ENCODE data around the gene RAB3IP. TPM values are rescaled to one million over a fixed set of nuclear protein-coding genes. Genes with fewer than 3 reads are reported as not detected.

Gene RAB3IP
- total and polyA plus RNA-seq, 7 donors = 3.6 to 40.0 (median 11.4) TPM

DNA sequence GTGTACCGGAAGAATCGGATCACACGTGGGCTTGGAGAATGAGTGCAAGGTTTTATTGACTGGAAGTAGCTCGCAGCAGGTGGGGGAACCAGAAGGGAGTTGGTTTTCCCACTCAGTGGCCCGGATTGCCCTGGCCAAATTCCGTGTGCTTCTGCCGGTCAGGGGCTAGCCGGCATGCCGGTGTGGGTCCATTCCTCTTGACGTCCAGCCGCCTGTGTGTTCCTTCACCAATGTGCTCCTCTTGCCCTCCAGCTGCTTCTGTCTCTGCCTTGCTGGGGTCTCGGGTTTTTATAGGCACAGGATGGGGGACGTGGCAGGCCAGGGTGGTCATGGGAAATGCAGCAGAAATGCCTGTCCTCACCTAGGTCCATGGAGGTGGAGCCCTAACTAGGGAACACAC lies 97.4 kb downstream of the RAB3IP start:
- no peaks in the 10 kb centered on the region for H3K4me1 ChIP-seq
- intact Hi-C loops (cut with DNase I) = no loop called here
- H3K9me3 ChIP-seq = no peaks in the 10 kb centered on the region
- DNase-seq = no peak
- H3K27ac ChIP-seq = no peak overlapping the region
- no peaks in the 10 kb centered on the region for H3K36me3 ChIP-seq
- TF ChIP-seq EP300 (IDR thresholded peaks at IDR 0.05) = no peak
- TF ChIP-seq CTCF (IDR thresholded peaks at IDR 0.05) = no peak
- TF ChIP-seq POLR2AphosphoS5 (IDR thresholded peaks at IDR 0.05) = no peak
- no peak for TF ChIP-seq POLR2A (IDR thresholded peaks at IDR 0.05)
- no peaks in the 10 kb centered on the region for H3K27me3 ChIP-seq
- no peak overlapping the region for H3K4me3 ChIP-seq
- WGBS, 2 donors = 95% methylated on average over 13 of the region's 13 CpGs

GRCh38 chr12:69837191-69837590 lies 98.5 kb downstream of the RAB3IP start:
- H3K4me3 ChIP-seq = no peak overlapping the region
- no peaks in the 10 kb centered on the region for H3K27me3 ChIP-seq
- TF ChIP-seq CTCF (IDR thresholded peaks at IDR 0.05) (no peak), POLR2AphosphoS5 (IDR thresholded peaks at IDR 0.05) (no peak), POLR2A (IDR thresholded peaks at IDR 0.05) (no peak), EP300 (IDR thresholded peaks at IDR 0.05) (no peak)
- DNase-seq = no peak
- 69 to 88% methylated on average over 4 of the region's 4 CpGs for WGBS, 2 donors
- no peaks in the 10 kb centered on the region for H3K36me3 ChIP-seq
- intact Hi-C loops (cut with DNase I) = no loop called here
- H3K27ac ChIP-seq = no peak overlapping the region
- no peaks in the 10 kb centered on the region for H3K4me1 ChIP-seq
- H3K9me3 ChIP-seq = no peaks in the 10 kb centered on the region

DNA sequence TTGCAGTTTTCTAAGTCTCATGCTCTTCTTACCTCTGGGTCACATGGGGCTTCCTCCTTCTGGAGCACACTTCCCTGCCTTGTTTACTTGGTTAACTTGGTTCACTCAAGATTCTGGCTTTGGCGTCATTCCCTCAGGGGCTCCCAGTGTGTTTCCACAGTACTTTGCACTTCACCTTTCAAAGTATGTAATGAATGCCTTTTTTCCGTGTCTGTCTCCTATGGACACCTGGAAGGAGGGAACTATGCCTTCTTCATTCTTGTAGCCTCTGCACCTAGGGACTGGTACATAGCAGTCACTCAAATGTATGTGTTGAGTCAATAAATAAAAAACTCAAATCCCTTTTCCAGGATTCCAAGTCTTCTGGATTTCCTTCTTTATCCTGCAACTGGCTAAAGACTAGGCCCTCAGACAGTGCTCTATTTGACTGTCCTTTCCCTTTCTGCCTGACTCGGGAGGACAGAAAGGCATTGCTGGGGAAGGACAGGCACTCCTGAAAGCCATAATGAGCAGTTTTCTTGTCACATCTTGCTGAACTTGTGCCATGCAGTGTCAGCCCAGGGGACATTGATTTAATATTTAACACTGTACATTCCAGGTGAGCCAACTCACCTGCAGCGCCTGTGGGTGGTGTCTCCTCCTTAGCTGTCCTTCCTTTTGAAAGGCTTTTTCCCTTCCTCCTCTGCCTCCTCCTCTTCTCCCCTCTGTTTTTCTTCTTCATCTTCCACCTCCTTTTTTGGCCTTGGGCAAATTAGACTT lies 99.2 kb downstream of the RAB3IP start:
- 21 to 65% methylated on average over 4 of the region's 4 CpGs for WGBS, 2 donors
- H3K27ac ChIP-seq = no peak overlapping the region

GRCh38 chr12:69840727-69841126 lies 102.1 kb downstream of the RAB3IP start:
- 60 to 67% methylated on average over 3 of the region's 3 CpGs for WGBS, 2 donors
- TF ChIP-seq POLR2AphosphoS5 (IDR thresholded peaks at IDR 0.05) (no peak), EP300 (IDR thresholded peaks at IDR 0.05) (no peak), CTCF (IDR thresholded peaks at IDR 0.05) (no peak), POLR2A (IDR thresholded peaks at IDR 0.05) (no peak)
- intact Hi-C loops (cut with DNase I) = no loop called here
- Histone ChIP-seq H3K4me3 (no peak overlapping the region), H3K4me1 (no peaks in the 10 kb centered on the region), H3K36me3 (no peaks in the 10 kb centered on the region), H3K27ac (no peak overlapping the region), H3K27me3 (no peaks in the 10 kb centered on the region), H3K9me3 (no peaks in the 10 kb centered on the region)
- DNase-seq = no peak

More for the DNA sequence above, 99.2 kb downstream of the RAB3IP start:
- TF ChIP-seq POLR2AphosphoS5 (IDR thresholded peaks at IDR 0.05) = no peak
- intact Hi-C loops (cut with DNase I) = no loop called here
- DNase-seq = no peak
- no peak overlapping the region for H3K4me3 ChIP-seq
- no peaks in the 10 kb centered on the region for H3K4me1 ChIP-seq
- H3K27me3 ChIP-seq = no peaks in the 10 kb centered on the region
- no peaks in the 10 kb centered on the region for H3K36me3 ChIP-seq
- no peaks in the 10 kb centered on the region for H3K9me3 ChIP-seq

DNA sequence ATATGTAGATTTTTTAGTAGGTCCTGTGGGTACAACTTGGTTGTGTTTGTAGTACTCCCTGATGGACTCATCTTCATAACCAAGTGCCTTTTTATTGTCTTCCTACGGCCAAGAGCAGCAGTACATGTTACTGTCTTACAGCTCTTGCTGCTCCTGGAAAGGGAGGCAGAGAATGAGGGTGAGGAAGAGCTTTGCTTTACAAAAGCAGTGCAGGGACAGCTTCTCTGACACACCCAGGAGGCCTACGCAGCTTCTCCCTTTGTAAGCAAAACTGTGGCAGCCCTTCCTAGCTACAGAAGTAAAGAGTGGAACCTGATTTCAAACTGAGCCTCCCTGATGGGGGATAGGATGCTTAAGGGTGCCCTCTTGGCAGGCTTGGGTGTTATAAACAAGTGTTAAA lies 104.9 kb downstream of the RAB3IP start:
- Histone ChIP-seq H3K9me3 (no peaks in the 10 kb centered on the region), H3K36me3 (no peaks in the 10 kb centered on the region), H3K4me1 (no peaks in the 10 kb centered on the region), H3K4me3 (no peak overlapping the region), H3K27ac (no peak overlapping the region), H3K27me3 (no peaks in the 10 kb centered on the region)
- intact Hi-C loops (cut with DNase I) = no loop called here
- WGBS, 2 donors = 66 to 73% methylated on average over 2 of the region's 2 CpGs
- TF ChIP-seq POLR2A (IDR thresholded peaks at IDR 0.05) = no peak
- no peak for TF ChIP-seq CTCF (IDR thresholded peaks at IDR 0.05)
- TF ChIP-seq EP300 (IDR thresholded peaks at IDR 0.05) = no peak
- no peak for TF ChIP-seq POLR2AphosphoS5 (IDR thresholded peaks at IDR 0.05)
- DNase-seq = no peak
